ENCODE measurements around the gene DTHD1.

DTHD1 gene

DNA sequence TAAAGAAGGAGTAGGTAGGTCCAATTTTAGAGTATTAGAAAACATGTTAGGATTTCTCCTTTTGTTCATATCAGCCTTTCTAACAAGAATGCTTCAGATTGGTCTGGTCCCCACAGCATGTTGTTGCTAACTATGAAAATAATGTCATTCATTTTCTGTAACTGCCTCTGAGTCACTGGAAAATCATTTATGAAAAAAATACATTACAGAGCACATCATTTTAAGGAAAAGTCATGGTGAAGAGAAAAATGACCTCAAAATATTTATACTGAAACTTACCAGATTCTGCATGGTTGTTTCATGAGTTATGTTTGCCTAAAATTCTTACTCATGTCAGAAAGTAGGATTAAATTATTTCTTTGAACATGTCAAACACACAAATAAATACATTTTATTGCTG, 35.2 kb downstream of the DTHD1 start:
- TF ChIP-seq SIN3A (IDR thresholded peaks at IDR 0.05; ENCODE audit: borderline replicate concordance, insufficient read depth, low read length) (no peak), TAF1 (IDR thresholded peaks at IDR 0.05; ENCODE audit: borderline replicate concordance, insufficient read depth, low read length) (no peak), FOXP2 (optimal IDR thresholded peaks at IDR 0.05; ENCODE audit: borderline replicate concordance, extremely low read depth, extremely low read length, insufficient read depth) (no peak), REST (IDR thresholded peaks at IDR 0.05; ENCODE audit: insufficient read depth in 1 of 2, low read depth in 2 of 2, low read length in 2 of 2) (no peak), POLR2AphosphoS5 (IDR thresholded peaks at IDR 0.05; ENCODE audit: low read depth, low read length) (no peak)

DNA sequence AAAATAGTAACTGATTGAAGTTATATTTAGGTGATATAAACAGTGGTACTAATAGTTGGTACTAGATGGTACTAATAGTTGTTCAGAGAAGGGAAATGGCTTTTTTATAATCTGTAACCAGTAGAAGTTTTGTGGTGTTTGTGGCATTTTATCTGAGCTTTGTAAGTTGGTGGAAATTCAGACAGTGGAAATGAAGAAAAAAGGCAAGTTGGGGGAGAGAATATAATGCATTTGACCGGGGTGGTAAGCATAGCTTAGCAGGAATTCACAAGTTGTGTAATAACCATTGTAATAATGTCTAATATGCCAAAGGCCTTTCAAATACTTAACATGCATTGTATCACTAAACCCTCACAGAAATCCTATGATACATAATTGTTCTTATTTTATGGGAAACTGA, 36.3 kb downstream of the DTHD1 start:
- no peak for TF ChIP-seq POLR2AphosphoS5 (IDR thresholded peaks at IDR 0.05; ENCODE audit: low read depth, low read length)
- no peak for TF ChIP-seq REST (IDR thresholded peaks at IDR 0.05; ENCODE audit: insufficient read depth in 1 of 2, low read depth in 2 of 2, low read length in 2 of 2)
- no peak for TF ChIP-seq SIN3A (IDR thresholded peaks at IDR 0.05; ENCODE audit: borderline replicate concordance, insufficient read depth, low read length)
- TF ChIP-seq FOXP2 (optimal IDR thresholded peaks at IDR 0.05; ENCODE audit: borderline replicate concordance, extremely low read depth, extremely low read length, insufficient read depth) = no peak
- no peak for TF ChIP-seq TAF1 (IDR thresholded peaks at IDR 0.05; ENCODE audit: borderline replicate concordance, insufficient read depth, low read length)

GRCh38 chr4:36320117-36320896, 38.9 kb downstream of the DTHD1 start:
- TF ChIP-seq SIN3A (IDR thresholded peaks at IDR 0.05; ENCODE audit: borderline replicate concordance, insufficient read depth, low read length) (no peak), POLR2AphosphoS5 (IDR thresholded peaks at IDR 0.05; ENCODE audit: low read depth, low read length) (no peak), FOXP2 (optimal IDR thresholded peaks at IDR 0.05; ENCODE audit: borderline replicate concordance, extremely low read depth, extremely low read length, insufficient read depth) (no peak), TAF1 (IDR thresholded peaks at IDR 0.05; ENCODE audit: borderline replicate concordance, insufficient read depth, low read length) (no peak), REST (IDR thresholded peaks at IDR 0.05; ENCODE audit: insufficient read depth in 1 of 2, low read depth in 2 of 2, low read length in 2 of 2) (no peak)

- no peak for TF ChIP-seq FOXP2 (optimal IDR thresholded peaks at IDR 0.05; ENCODE audit: borderline replicate concordance, extremely low read depth, extremely low read length, insufficient read depth)
- TF ChIP-seq POLR2AphosphoS5 (IDR thresholded peaks at IDR 0.05; ENCODE audit: low read depth, low read length) = no peak
- no peak for TF ChIP-seq REST (IDR thresholded peaks at IDR 0.05; ENCODE audit: insufficient read depth in 1 of 2, low read depth in 2 of 2, low read length in 2 of 2)
- TF ChIP-seq SIN3A (IDR thresholded peaks at IDR 0.05; ENCODE audit: borderline replicate concordance, insufficient read depth, low read length) = no peak
- no peak for TF ChIP-seq TAF1 (IDR thresholded peaks at IDR 0.05; ENCODE audit: borderline replicate concordance, insufficient read depth, low read length)
Observed at GRCh38 chr4:36321176-36321575, 39.8 kb downstream of the DTHD1 start.

Measured in PFSK-1 (cell line).